Activated gamma-delta T cell treated with Interleukin-2 at 50 U/mL for 16 hours (primary cell): ENCODE measurements around the gene CFAP77.
"Not testable (repeated sequence)": the region's sequence is repeated elsewhere in the genome, so short reads cannot be mapped to it uniquely, and the experiment has no call there.

Experiments used
- DNase-seq: peaks from one replicate; pipeline ENCODE4 v3.0.0-alpha.2; 2020

CFAP77 gene

GRCh38 chr9:132552041-132552440, 142.0 kb downstream of the CFAP77 start:
- DNase-seq, result no peak

- DNase-seq, result no peak
These were observed 144.7 kb downstream of the CFAP77 start for GRCh38 chr9:132554755-132555154.

GRCh38 chr9:132555528-132555927, 145.5 kb downstream of the CFAP77 start:
- no peak for DNase-seq

- DNase-seq, result no peak
These were observed 146.2 kb downstream of the CFAP77 start for GRCh38 chr9:132556235-132556634.

GRCh38 chr9:132556714-132557113, 146.7 kb downstream of the CFAP77 start:
- no peak for DNase-seq

GRCh38 chr9:132557159-132557558, 147.1 kb downstream of the CFAP77 start:
- DNase-seq, result no peak

GRCh38 chr9:132559711-132560110, 149.7 kb downstream of the CFAP77 start:
- no peak for DNase-seq

GRCh38 chr9:132560616-132561202, 150.7 kb downstream of the CFAP77 start:
- DNase-seq, result no peak

- DNase-seq, result no peak
These were observed 152.2 kb downstream of the CFAP77 start for GRCh38 chr9:132562306-132562573.

GRCh38 chr9:132564526-132564925, 154.5 kb downstream of the CFAP77 start:
- no peak for DNase-seq

- DNase-seq, result not testable (repeated sequence)
These were observed 158.8 kb downstream of the CFAP77 start for GRCh38 chr9:132568787-132569186.

GRCh38 chr9:132571806-132572600, 162.0 kb downstream of the CFAP77 start:
- DNase-seq, result no peak

- DNase-seq, result no peak
These were observed 162.9 kb downstream of the CFAP77 start for GRCh38 chr9:132572921-132573320.

- DNase-seq, result peak; percentile 41
These were observed 165.1 kb downstream of the CFAP77 start for GRCh38 chr9:132575005-132575609.

GRCh38 chr9:132575811-132576210, 165.8 kb downstream of the CFAP77 start:
- DNase-seq, result no peak

- DNase-seq, result no peak
These were observed 167.1 kb downstream of the CFAP77 start for GRCh38 chr9:132577119-132577518.

- no peak for DNase-seq
These were observed 168.4 kb downstream of the CFAP77 start for GRCh38 chr9:132578367-132578932.

- DNase-seq, result no peak
These were observed 169.4 kb downstream of the CFAP77 start for GRCh38 chr9:132579427-132579798.

GRCh38 chr9:132582276-132582785, 172.3 kb downstream of the CFAP77 start, which contains the start of gene BARHL1:
Gene BARHL1, plus strand, starts transcription at chr9:132582606. Its CDS starts 192 bp downstream, at chr9:132582798.
- DNase-seq, result no peak

GRCh38 chr9:132582786-132583583, 173.0 kb downstream of the CFAP77 start:
- no peak for DNase-seq

GRCh38 chr9:132583584-132584304, 173.7 kb downstream of the CFAP77 start:
- DNase-seq, result no peak
